ENCODE results near the gene TOMT. TPM values are rescaled to one million over a fixed set of nuclear protein-coding genes. Genes with fewer than 3 reads are reported as not detected.

The TOMT gene
- total and polyA plus RNA-seq, 2 of the 4 experiments (the other 2 are of a cell fraction): not detected

DNA sequence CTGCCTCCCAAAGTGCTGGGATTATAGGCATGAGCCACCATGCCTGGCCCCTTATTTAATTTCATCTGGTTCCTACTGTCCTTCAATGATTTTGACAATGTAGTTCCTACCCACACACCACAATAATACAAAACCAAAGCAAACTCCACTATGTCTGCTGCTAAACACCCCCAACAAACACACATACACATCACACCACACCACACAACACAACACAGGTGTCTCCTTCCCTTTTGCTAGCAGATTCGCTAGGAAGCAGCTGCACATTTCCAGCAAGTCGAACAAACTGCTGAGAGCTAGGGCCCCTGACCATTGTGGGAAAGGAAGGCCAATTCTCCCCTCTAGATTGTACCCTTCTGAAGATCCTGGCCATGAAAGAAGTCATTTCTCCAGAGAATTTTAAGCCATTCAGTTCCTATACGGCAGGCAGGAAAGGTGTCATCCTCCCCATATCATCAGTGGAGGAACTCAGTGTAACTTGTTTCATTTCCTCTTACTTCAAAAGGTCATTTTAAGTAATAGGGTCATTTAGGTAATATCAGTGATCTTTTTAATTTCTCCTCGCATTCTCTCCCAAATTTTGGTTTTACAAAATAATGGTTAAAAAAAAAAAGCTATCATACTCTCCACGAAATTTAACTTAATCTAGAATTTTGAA, 43.9 kb upstream of the TOMT start:
- CTCF ChIA-PET: no interaction called here
- no peak overlapping the region for H2BK20ac ChIP-seq (ENCODE audit: low read depth, low read length)
- H4K5ac ChIP-seq (ENCODE audit: low read depth, low read length): peak overlapping the region; percentile 69; the same call in 1 of the 2 replicates
- H2BK5ac ChIP-seq (ENCODE audit: low read depth, low read length, poor library complexity, severe bottlenecking): no peak overlapping the region
- TF ChIP-seq RCOR1 (IDR thresholded peaks at IDR 0.05; ENCODE audit: insufficient replicate concordance, low read length) (no peak), RAD21 (IDR thresholded peaks at IDR 0.05; ENCODE audit: low read length) (no peak), MAZ (IDR thresholded peaks at IDR 0.05; ENCODE audit: borderline replicate concordance, low read depth, low read length) (no peak), CHD1 (IDR thresholded peaks at IDR 0.05; ENCODE audit: low read depth, low read length) (no peak), NFE2L2 (IDR thresholded peaks at IDR 0.05; ENCODE audit: low read depth, low read length) (no peak), SMC3 (IDR thresholded peaks at IDR 0.05; ENCODE audit: low read depth, low read length) (no peak), POLR2A (IDR thresholded peaks at IDR 0.05; ENCODE audit: low read depth, low read length) (no peak), BHLHE40 (IDR thresholded peaks at IDR 0.05; ENCODE audit: low read depth, low read length) (no peak), RFX5 (IDR thresholded peaks at IDR 0.05; ENCODE audit: low read depth, low read length) (no peak), MXI1 (IDR thresholded peaks at IDR 0.05; ENCODE audit: borderline replicate concordance, low read depth, low read length) (no peak)
- TF ChIP-seq, protein P1, sequence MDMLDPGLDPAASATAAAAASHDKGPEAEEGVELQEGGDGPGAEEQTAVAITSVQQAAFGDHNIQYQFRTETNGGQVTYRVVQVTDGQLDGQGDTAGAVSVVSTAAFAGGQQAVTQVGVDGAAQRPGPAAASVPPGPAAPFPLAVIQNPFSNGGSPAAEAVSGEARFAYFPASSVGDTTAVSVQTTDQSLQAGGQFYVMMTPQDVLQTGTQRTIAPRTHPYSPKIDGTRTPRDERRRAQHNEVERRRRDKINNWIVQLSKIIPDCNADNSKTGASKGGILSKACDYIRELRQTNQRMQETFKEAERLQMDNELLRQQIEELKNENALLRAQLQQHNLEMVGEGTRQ (IDR thresholded peaks at IDR 0.05; ENCODE audit: low read depth, low read length): no peak
- TF ChIP-seq, protein P2, sequence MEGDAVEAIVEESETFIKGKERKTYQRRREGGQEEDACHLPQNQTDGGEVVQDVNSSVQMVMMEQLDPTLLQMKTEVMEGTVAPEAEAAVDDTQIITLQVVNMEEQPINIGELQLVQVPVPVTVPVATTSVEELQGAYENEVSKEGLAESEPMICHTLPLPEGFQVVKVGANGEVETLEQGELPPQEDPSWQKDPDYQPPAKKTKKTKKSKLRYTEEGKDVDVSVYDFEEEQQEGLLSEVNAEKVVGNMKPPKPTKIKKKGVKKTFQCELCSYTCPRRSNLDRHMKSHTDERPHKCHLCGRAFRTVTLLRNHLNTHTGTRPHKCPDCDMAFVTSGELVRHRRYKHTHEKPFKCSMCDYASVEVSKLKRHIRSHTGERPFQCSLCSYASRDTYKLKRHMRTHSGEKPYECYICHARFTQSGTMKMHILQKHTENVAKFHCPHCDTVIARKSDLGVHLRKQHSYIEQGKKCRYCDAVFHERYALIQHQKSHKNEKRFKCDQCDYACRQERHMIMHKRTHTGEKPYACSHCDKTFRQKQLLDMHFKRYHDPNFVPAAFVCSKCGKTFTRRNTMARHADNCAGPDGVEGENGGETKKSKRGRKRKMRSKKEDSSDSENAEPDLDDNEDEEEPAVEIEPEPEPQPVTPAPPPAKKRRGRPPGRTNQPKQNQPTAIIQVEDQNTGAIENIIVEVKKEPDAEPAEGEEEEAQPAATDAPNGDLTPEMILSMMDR (conservative IDR thresholded peaks at IDR 0.05; ENCODE audit: low read depth, low read length): no peak
- TF ChIP-seq, protein P3, sequence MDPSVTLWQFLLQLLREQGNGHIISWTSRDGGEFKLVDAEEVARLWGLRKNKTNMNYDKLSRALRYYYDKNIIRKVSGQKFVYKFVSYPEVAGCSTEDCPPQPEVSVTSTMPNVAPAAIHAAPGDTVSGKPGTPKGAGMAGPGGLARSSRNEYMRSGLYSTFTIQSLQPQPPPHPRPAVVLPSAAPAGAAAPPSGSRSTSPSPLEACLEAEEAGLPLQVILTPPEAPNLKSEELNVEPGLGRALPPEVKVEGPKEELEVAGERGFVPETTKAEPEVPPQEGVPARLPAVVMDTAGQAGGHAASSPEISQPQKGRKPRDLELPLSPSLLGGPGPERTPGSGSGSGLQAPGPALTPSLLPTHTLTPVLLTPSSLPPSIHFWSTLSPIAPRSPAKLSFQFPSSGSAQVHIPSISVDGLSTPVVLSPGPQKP (IDR thresholded peaks at IDR 0.05; ENCODE audit: borderline replicate concordance, low read depth, low read length): no peak
- H3K56ac ChIP-seq (ENCODE audit: extremely low read depth, insufficient read depth, low read length): no peak overlapping the region
- H3K9ac ChIP-seq (ENCODE audit: low read depth, low read length): no peak overlapping the region
- intact Hi-C loops (cut with micrococcal nuclease): no loop called here
- no peak overlapping the region for H2BK120ac ChIP-seq (ENCODE audit: low read depth, low read length)
- H4K20me1 ChIP-seq (ENCODE audit: insufficient read depth, low read length): no peaks in the 10 kb centered on the region
- WGBS, 2 experiments (ENCODE audit: extremely low coverage in 2 of 2, insufficient read length in 1 of 2): no CpG with 5 or more reads among the region's 5 CpGs
- no TSS peak for BruUV-seq (replicated peaks)
- no peak overlapping the region for H2AFZ ChIP-seq (replicated peaks; ENCODE audit: low read length, poor library complexity)
- H3K9me3 ChIP-seq (ENCODE audit: control insufficient read depth, insufficient read depth, low read length): no peaks in the 10 kb centered on the region
- 0 out of 2 replicates have a peak overlapping the region, but pooled peaks have one; percentile 15 for H2AK5ac ChIP-seq (ENCODE audit: low read depth, low read length)
- H3K4me3 ChIP-seq (ENCODE audit: insufficient read depth, low read depth, low read length): no peak overlapping the region
- H3K4me2 ChIP-seq (ENCODE audit: low read depth, low read length): no peak overlapping the region
- dilution Hi-C loops (cut with HindIII; ENCODE audit: low sequenced_read_pairs, unreplicated experiment): no loop called here
- no peak overlapping the region for H3K23ac ChIP-seq (ENCODE audit: low read depth, low read length)
- POLR2A ChIA-PET (ENCODE audit: unreplicated experiment): no interaction called here
- H3K79me1 ChIP-seq (ENCODE audit: low read depth in 1 of 2, low read length in 2 of 2): peaks cover 21 to 60% of the 10 kb centered on the region in 2 experiments
- H4K91ac ChIP-seq (ENCODE audit: insufficient read depth, low read depth, low read length): no peak overlapping the region
- no peak overlapping the region for H3K4ac ChIP-seq (ENCODE audit: low read depth, low read length)
- H2AK9ac ChIP-seq (replicated peaks; ENCODE audit: low read depth, low read length, poor library complexity): no peak overlapping the region
- H3K9me1 ChIP-seq (ENCODE audit: insufficient read depth, low read length): peaks cover 14% of the 10 kb centered on the region
- H2BK15ac ChIP-seq (ENCODE audit: low read depth, low read length): no peak overlapping the region
- in situ Hi-C loops (cut with MboI; ENCODE audit: low sequenced_read_pairs): no loop called here
- peaks cover 2% of the 10 kb centered on the region for H3K36me3 ChIP-seq (ENCODE audit: control insufficient read depth, insufficient read depth, low read length)
- ATAC-seq (ENCODE audit: low read depth): no peak
- H3K18ac ChIP-seq (ENCODE audit: low read depth, low read length): no peak overlapping the region
- 0 out of 4 replicates have a peak overlapping the region, but pooled peaks of 1 of the 2 experiments have one; percentile 19 for H4K8ac ChIP-seq (ENCODE audit: low read depth in 2 of 2, low read length in 2 of 2)
- H3K27me3 ChIP-seq (ENCODE audit: control insufficient read depth, insufficient read depth, low read length): no peaks in the 10 kb centered on the region
- H3K27ac ChIP-seq (ENCODE audit: insufficient read depth, low read length): no peak overlapping the region
- H3K4me1 ChIP-seq (ENCODE audit: control insufficient read depth, insufficient read depth, low read length): peaks cover 17% of the 10 kb centered on the region
- no peak overlapping the region for H3K14ac ChIP-seq (replicated peaks; ENCODE audit: low read depth, low read length)
- DNase-seq: no peak

Data from IMR-90 (cell line).